Measurements from ENCODE around the gene ARRDC3.

DNA sequence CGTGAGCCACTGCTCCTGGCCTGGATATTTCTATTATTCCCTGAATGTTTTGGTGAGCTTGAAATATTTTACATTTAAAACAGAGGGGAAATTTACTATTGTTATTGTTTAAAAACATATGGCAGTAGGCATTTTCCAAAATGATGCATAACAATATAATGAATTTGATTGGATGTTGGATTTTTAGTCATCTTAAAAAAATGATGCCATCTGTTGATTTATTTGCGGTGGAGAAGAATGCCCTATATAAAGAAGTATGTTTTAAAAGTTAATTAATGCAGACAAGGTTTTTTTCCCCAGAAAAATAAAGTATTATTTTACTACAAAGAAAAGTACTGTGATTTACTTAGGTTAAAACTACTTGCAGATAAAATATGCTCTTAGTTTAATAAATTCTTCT, 33.4 kb upstream of the ARRDC3 start:
- TF ChIP-seq, protein P1, sequence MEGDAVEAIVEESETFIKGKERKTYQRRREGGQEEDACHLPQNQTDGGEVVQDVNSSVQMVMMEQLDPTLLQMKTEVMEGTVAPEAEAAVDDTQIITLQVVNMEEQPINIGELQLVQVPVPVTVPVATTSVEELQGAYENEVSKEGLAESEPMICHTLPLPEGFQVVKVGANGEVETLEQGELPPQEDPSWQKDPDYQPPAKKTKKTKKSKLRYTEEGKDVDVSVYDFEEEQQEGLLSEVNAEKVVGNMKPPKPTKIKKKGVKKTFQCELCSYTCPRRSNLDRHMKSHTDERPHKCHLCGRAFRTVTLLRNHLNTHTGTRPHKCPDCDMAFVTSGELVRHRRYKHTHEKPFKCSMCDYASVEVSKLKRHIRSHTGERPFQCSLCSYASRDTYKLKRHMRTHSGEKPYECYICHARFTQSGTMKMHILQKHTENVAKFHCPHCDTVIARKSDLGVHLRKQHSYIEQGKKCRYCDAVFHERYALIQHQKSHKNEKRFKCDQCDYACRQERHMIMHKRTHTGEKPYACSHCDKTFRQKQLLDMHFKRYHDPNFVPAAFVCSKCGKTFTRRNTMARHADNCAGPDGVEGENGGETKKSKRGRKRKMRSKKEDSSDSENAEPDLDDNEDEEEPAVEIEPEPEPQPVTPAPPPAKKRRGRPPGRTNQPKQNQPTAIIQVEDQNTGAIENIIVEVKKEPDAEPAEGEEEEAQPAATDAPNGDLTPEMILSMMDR (IDR thresholded peaks at IDR 0.05; ENCODE audit: control extremely low read depth in 1 of 3, insufficient read depth in 1 of 3, low read depth in 1 of 3, low read length in 3 of 3), result no peak
- TF ChIP-seq JUN (IDR thresholded peaks at IDR 0.05; ENCODE audit: low read depth, low read length) (no peak), HDAC6 (IDR thresholded peaks at IDR 0.05; ENCODE audit: low read depth, low read length) (no peak), TCF12 (IDR thresholded peaks at IDR 0.05; ENCODE audit: low read depth, low read length) (no peak), HDAC2 (IDR thresholded peaks at IDR 0.05; ENCODE audit: borderline replicate concordance in 1 of 2, low read depth in 2 of 2, low read length in 2 of 2) (no peak), CHD2 (IDR thresholded peaks at IDR 0.05; ENCODE audit: low read length) (no peak), POLR2A (IDR thresholded peaks at IDR 0.05; ENCODE audit: control extremely low read depth in 1 of 2, low read depth in 2 of 2, low read length in 2 of 2) (no peak), SRF (IDR thresholded peaks at IDR 0.05; ENCODE audit: low read depth, low read length) (no peak), RAD21 (IDR thresholded peaks at IDR 0.05 in 1 of 2, conservative IDR thresholded peaks at IDR 0.05 in 1 of 2; ENCODE audit: low read depth in 2 of 2, low read length in 2 of 2) (no peak), SUZ12 (IDR thresholded peaks at IDR 0.05; ENCODE audit: low read length) (no peak), KDM1A (IDR thresholded peaks at IDR 0.05; ENCODE audit: borderline replicate concordance, low read length) (no peak), SIN3A (conservative IDR thresholded peaks at IDR 0.05 in 1 of 2, IDR thresholded peaks at IDR 0.05 in 1 of 2; ENCODE audit: low read depth in 1 of 2, low read length in 2 of 2) (no peak)
- TF ChIP-seq, protein P2, sequence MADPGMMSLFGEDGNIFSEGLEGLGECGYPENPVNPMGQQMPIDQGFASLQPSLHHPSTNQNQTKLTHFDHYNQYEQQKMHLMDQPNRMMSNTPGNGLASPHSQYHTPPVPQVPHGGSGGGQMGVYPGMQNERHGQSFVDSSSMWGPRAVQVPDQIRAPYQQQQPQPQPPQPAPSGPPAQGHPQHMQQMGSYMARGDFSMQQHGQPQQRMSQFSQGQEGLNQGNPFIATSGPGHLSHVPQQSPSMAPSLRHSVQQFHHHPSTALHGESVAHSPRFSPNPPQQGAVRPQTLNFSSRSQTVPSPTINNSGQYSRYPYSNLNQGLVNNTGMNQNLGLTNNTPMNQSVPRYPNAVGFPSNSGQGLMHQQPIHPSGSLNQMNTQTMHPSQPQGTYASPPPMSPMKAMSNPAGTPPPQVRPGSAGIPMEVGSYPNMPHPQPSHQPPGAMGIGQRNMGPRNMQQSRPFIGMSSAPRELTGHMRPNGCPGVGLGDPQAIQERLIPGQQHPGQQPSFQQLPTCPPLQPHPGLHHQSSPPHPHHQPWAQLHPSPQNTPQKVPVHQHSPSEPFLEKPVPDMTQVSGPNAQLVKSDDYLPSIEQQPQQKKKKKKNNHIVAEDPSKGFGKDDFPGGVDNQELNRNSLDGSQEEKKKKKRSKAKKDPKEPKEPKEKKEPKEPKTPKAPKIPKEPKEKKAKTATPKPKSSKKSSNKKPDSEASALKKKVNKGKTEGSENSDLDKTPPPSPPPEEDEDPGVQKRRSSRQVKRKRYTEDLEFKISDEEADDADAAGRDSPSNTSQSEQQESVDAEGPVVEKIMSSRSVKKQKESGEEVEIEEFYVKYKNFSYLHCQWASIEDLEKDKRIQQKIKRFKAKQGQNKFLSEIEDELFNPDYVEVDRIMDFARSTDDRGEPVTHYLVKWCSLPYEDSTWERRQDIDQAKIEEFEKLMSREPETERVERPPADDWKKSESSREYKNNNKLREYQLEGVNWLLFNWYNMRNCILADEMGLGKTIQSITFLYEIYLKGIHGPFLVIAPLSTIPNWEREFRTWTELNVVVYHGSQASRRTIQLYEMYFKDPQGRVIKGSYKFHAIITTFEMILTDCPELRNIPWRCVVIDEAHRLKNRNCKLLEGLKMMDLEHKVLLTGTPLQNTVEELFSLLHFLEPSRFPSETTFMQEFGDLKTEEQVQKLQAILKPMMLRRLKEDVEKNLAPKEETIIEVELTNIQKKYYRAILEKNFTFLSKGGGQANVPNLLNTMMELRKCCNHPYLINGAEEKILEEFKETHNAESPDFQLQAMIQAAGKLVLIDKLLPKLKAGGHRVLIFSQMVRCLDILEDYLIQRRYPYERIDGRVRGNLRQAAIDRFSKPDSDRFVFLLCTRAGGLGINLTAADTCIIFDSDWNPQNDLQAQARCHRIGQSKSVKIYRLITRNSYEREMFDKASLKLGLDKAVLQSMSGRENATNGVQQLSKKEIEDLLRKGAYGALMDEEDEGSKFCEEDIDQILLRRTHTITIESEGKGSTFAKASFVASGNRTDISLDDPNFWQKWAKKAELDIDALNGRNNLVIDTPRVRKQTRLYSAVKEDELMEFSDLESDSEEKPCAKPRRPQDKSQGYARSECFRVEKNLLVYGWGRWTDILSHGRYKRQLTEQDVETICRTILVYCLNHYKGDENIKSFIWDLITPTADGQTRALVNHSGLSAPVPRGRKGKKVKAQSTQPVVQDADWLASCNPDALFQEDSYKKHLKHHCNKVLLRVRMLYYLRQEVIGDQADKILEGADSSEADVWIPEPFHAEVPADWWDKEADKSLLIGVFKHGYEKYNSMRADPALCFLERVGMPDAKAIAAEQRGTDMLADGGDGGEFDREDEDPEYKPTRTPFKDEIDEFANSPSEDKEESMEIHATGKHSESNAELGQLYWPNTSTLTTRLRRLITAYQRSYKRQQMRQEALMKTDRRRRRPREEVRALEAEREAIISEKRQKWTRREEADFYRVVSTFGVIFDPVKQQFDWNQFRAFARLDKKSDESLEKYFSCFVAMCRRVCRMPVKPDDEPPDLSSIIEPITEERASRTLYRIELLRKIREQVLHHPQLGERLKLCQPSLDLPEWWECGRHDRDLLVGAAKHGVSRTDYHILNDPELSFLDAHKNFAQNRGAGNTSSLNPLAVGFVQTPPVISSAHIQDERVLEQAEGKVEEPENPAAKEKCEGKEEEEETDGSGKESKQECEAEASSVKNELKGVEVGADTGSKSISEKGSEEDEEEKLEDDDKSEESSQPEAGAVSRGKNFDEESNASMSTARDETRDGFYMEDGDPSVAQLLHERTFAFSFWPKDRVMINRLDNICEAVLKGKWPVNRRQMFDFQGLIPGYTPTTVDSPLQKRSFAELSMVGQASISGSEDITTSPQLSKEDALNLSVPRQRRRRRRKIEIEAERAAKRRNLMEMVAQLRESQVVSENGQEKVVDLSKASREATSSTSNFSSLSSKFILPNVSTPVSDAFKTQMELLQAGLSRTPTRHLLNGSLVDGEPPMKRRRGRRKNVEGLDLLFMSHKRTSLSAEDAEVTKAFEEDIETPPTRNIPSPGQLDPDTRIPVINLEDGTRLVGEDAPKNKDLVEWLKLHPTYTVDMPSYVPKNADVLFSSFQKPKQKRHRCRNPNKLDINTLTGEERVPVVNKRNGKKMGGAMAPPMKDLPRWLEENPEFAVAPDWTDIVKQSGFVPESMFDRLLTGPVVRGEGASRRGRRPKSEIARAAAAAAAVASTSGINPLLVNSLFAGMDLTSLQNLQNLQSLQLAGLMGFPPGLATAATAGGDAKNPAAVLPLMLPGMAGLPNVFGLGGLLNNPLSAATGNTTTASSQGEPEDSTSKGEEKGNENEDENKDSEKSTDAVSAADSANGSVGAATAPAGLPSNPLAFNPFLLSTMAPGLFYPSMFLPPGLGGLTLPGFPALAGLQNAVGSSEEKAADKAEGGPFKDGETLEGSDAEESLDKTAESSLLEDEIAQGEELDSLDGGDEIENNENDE (IDR thresholded peaks at IDR 0.05; ENCODE audit: insufficient replicate concordance, low read length), result no peak
- TF ChIP-seq, protein P3, sequence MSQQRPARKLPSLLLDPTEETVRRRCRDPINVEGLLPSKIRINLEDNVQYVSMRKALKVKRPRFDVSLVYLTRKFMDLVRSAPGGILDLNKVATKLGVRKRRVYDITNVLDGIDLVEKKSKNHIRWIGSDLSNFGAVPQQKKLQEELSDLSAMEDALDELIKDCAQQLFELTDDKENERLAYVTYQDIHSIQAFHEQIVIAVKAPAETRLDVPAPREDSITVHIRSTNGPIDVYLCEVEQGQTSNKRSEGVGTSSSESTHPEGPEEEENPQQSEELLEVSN (IDR thresholded peaks at IDR 0.05), result no peak
